DND-41 (cell line): ENCODE results near the gene MCEE.

Experiments
- CTCF ChIP-seq: IDR thresholded peaks from 2 replicates; pipeline ENCODE4 v1.5.1; 2012; ENCODE audit warnings: borderline replicate concordance, low read length, moderate library complexity, mild to moderate bottlenecking; ENCODE audit not compliant: poor library complexity, severe bottlenecking; ENCODE audit errors: extremely low read depth
- EZH2 ChIP-seq: IDR thresholded peaks from 3 replicates; pipeline ENCODE4 v1.6.1; 2012; ENCODE audit warnings: borderline replicate concordance, low read depth, mild to moderate bottlenecking, moderate library complexity, low read length, inconsistent platforms; ENCODE audit not compliant: severe bottlenecking

GRCh38 chr2:71113843-71114242 is 16.2 kb downstream of the MCEE start:
- TF ChIP-seq CTCF = no peak
- no peak for TF ChIP-seq EZH2
